Measurements from ENCODE around the gene PLOD2.

PLOD2 gene

GRCh38 chr3:146044046-146044445 lies 116.9 kb downstream of the PLOD2 start:
- Histone ChIP-seq H3K27me3 (ENCODE audit: insufficient read depth, poor library complexity, severe bottlenecking) (no peaks in the 10 kb centered on the region), H3K27ac (replicated peaks) (no peak overlapping the region), H3K4me3 (replicated peaks; ENCODE audit: insufficient read depth, low read length) (no peak overlapping the region)
- DNase-seq (ENCODE audit: low read depth in 1 of 2, low spot score in 1 of 2) = no peak
- TF ChIP-seq GABPA (IDR thresholded peaks at IDR 0.05; ENCODE audit: low read depth) = no peak
- TF ChIP-seq SPI1 (IDR thresholded peaks at IDR 0.05; ENCODE audit: borderline replicate concordance, low read depth) = no peak
- TF ChIP-seq, protein P1, sequence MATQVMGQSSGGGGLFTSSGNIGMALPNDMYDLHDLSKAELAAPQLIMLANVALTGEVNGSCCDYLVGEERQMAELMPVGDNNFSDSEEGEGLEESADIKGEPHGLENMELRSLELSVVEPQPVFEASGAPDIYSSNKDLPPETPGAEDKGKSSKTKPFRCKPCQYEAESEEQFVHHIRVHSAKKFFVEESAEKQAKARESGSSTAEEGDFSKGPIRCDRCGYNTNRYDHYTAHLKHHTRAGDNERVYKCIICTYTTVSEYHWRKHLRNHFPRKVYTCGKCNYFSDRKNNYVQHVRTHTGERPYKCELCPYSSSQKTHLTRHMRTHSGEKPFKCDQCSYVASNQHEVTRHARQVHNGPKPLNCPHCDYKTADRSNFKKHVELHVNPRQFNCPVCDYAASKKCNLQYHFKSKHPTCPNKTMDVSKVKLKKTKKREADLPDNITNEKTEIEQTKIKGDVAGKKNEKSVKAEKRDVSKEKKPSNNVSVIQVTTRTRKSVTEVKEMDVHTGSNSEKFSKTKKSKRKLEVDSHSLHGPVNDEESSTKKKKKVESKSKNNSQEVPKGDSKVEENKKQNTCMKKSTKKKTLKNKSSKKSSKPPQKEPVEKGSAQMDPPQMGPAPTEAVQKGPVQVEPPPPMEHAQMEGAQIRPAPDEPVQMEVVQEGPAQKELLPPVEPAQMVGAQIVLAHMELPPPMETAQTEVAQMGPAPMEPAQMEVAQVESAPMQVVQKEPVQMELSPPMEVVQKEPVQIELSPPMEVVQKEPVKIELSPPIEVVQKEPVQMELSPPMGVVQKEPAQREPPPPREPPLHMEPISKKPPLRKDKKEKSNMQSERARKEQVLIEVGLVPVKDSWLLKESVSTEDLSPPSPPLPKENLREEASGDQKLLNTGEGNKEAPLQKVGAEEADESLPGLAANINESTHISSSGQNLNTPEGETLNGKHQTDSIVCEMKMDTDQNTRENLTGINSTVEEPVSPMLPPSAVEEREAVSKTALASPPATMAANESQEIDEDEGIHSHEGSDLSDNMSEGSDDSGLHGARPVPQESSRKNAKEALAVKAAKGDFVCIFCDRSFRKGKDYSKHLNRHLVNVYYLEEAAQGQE (IDR thresholded peaks at IDR 0.05; ENCODE audit: insufficient replicate concordance, low read depth) = no peak
- TF ChIP-seq CTCF (IDR thresholded peaks at IDR 0.05; ENCODE audit: insufficient read depth, low read length) = no peak
- no peak for TF ChIP-seq POLR2AphosphoS5 (IDR thresholded peaks at IDR 0.05; ENCODE audit: low read depth)

DNA sequence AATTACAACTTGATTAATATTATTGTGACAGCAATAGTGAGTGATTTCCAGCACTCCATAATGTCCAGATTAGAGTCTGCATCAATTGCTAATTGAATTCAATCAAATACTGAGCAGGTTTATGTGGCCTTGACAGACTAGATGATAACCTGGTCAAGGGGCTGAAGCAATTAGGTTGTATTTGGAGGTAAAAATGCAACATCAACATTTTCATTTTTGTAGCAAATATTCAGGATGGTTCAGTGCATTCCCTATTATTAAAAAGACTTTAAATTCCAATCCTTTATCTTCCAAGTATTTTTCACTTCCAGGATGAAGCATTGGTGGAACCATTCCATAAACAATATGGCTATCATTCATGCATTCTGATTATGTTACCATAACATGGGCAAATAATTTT lies 120.4 kb downstream of the PLOD2 start:
- H3K27me3 ChIP-seq (ENCODE audit: insufficient read depth, poor library complexity, severe bottlenecking) = no peaks in the 10 kb centered on the region
- H3K27ac ChIP-seq (replicated peaks) = no peak overlapping the region
- DNase-seq (ENCODE audit: low read depth in 1 of 2, low spot score in 1 of 2) = no peak
- TF ChIP-seq GABPA (IDR thresholded peaks at IDR 0.05; ENCODE audit: low read depth) = no peak
- TF ChIP-seq, protein P1 (IDR thresholded peaks at IDR 0.05; ENCODE audit: insufficient replicate concordance, low read depth) = no peak
- H3K4me3 ChIP-seq (replicated peaks; ENCODE audit: insufficient read depth, low read length) = no peak overlapping the region

DNA sequence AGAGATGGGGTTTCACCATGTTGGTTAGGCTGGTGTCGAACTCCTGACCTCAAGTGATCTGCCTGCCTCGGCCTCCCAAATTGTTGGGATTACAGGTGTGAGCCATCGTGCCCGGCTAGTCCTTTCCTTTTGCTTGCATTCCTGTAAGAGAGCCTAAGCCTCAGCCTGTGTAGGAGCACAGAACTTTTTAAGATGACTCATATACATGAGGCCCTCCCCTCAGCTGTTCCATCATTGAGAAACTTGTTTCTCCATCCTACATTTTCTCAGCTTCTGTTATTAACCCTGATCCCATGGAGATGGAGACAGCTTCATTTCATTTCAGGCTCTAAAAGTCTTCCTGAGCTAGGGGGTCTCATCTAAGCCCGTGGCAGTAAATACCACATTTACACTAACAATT lies 123.3 kb downstream of the PLOD2 start:
- no peaks in the 10 kb centered on the region for H3K27me3 ChIP-seq (ENCODE audit: insufficient read depth, poor library complexity, severe bottlenecking)
- TF ChIP-seq POLR2AphosphoS5 (IDR thresholded peaks at IDR 0.05; ENCODE audit: low read depth) (no peak), SPI1 (IDR thresholded peaks at IDR 0.05; ENCODE audit: borderline replicate concordance, low read depth) (no peak), CTCF (IDR thresholded peaks at IDR 0.05; ENCODE audit: insufficient read depth, low read length) (no peak), GABPA (IDR thresholded peaks at IDR 0.05; ENCODE audit: low read depth) (no peak)
- TF ChIP-seq, protein P1 (IDR thresholded peaks at IDR 0.05; ENCODE audit: insufficient replicate concordance, low read depth) = no peak
- no peak overlapping the region for H3K4me3 ChIP-seq (replicated peaks; ENCODE audit: insufficient read depth, low read length)
- H3K27ac ChIP-seq (replicated peaks) = no peak overlapping the region
- DNase-seq (ENCODE audit: low read depth in 1 of 2, low spot score in 1 of 2) = no peak

DNA sequence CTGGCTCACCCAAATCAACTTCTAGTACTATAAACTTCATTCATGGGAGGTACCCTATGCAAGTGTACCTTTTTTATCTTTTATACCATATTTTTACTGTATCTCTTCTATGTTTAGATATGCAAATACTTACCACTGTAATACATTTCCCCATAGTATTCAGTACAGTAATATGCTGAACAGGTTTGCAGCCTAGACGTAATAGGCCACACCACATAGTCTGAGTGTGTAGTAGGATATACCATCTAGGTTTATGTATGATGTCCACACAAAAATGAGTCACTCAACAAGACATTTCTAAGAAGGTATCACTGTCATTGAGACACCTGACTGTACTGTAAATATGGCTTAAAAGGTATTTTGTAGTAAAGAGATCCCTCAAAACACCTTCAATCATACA lies 124.7 kb downstream of the PLOD2 start:
- DNase-seq (ENCODE audit: low read depth in 1 of 2, low spot score in 1 of 2) = no peak

More for the DNA sequence above, 124.7 kb downstream of the PLOD2 start:
- no peak for TF ChIP-seq POLR2AphosphoS5 (IDR thresholded peaks at IDR 0.05; ENCODE audit: low read depth)
- TF ChIP-seq CTCF (IDR thresholded peaks at IDR 0.05; ENCODE audit: insufficient read depth, low read length) = no peak
- no peak for TF ChIP-seq SPI1 (IDR thresholded peaks at IDR 0.05; ENCODE audit: borderline replicate concordance, low read depth)
- no peak for TF ChIP-seq GABPA (IDR thresholded peaks at IDR 0.05; ENCODE audit: low read depth)
- TF ChIP-seq, protein P1 (IDR thresholded peaks at IDR 0.05; ENCODE audit: insufficient replicate concordance, low read depth) = no peak
- H3K27me3 ChIP-seq (ENCODE audit: insufficient read depth, poor library complexity, severe bottlenecking) = no peaks in the 10 kb centered on the region
- H3K4me3 ChIP-seq (replicated peaks; ENCODE audit: insufficient read depth, low read length) = no peak overlapping the region
- no peak overlapping the region for H3K27ac ChIP-seq (replicated peaks)

All from HL-60 (cell line).